Bronchial epithelial cell (primary cell): ENCODE data around the gene AGER. TPM values are rescaled to one million over a fixed set of nuclear protein-coding genes. Genes with fewer than 3 reads are reported as not detected.
A peak's percentile ranks its signal among the peaks of the same experiment; 100 is the strongest.

Source experiments
- DNase-seq: peaks from one replicate; pipeline ENCODE4 v3.0.0-alpha.2; 2010; ENCODE audit warnings: low read depth
- FAIRE-seq: peaks from 2 replicates; lab custom pipeline; 2011; peaks lifted over from hg19 to GRCh38; lab: Jason Lieb, UNC
- H3K27me3 ChIP-seq: 2 replicates; pipeline ENCODE4 v1.5.1; 2011; ENCODE audit warnings: low read length; ENCODE audit not compliant: control insufficient read depth, insufficient read depth
- H3K36me3 ChIP-seq: 2 replicates; pipeline ENCODE4 v1.5.1; 2011; ENCODE audit warnings: low read length; ENCODE audit not compliant: control insufficient read depth, insufficient read depth
- H3K4me3 ChIP-seq: 2 replicates; pipeline ENCODE4 v1.5.1; 2011; ENCODE audit warnings: mild to moderate bottlenecking, low read depth, low read length, control low read depth
- CTCF ChIP-seq: IDR thresholded peaks from 2 replicates; pipeline ENCODE4 v1.5.1; 2011; ENCODE audit warnings: mild to moderate bottlenecking, moderate library complexity, low read length, control low read depth, inconsistent platforms; ENCODE audit not compliant: insufficient read depth, severe bottlenecking
- total RNA-seq: library from RNA; depleted of rRNA; stranded (reverse); fragments of >200 nt; gene quantifications from 2 replicates; pipeline ENCODE4 v1.2.1, GENCODE V29; 2014

AGER gene
- total RNA-seq, 1 donor from 2014 or later, result 0.26 TPM

- H3K36me3 ChIP-seq, result peaks cover 16% of the 10 kb centered on the region
- DNase-seq (no peak), FAIRE-seq (no peak)
- H3K27me3 ChIP-seq, result no peaks in the 10 kb centered on the region
- H3K4me3 ChIP-seq, result no peak overlapping the region
- no peak for TF ChIP-seq CTCF
These were observed 2.0 kb downstream of the AGER start for GRCh38 chr6:32181915-32182529.

- no peak for FAIRE-seq
- Histone ChIP-seq H3K4me3 (no peak overlapping the region), H3K27me3 (no peaks in the 10 kb centered on the region), H3K36me3 (peaks cover 14% of the 10 kb centered on the region)
- no peak for TF ChIP-seq CTCF
- DNase-seq, result no peak
These were observed 2.8 kb downstream of the AGER start for GRCh38 chr6:32181148-32181702.

- Histone ChIP-seq H3K36me3 (peaks cover 14% of the 10 kb centered on the region), H3K4me3 (no peak overlapping the region), H3K27me3 (no peaks in the 10 kb centered on the region)
- DNase-seq (no peak), FAIRE-seq (no peak)
- no peak for TF ChIP-seq CTCF
These were observed 4.2 kb downstream of the AGER start for GRCh38 chr6:32179766-32180405.

- FAIRE-seq, result no peak
These were observed 5.3 kb downstream of the AGER start for GRCh38 chr6:32178547-32179440.

More at GRCh38 chr6:32178547-32179440, 5.3 kb downstream of the AGER start:
- DNase-seq, result peak; percentile 19
- H3K27me3 ChIP-seq, result no peaks in the 10 kb centered on the region
- H3K36me3 ChIP-seq, result peaks cover 14% of the 10 kb centered on the region
- H3K4me3 ChIP-seq, result peak overlapping the region; percentile 73
- TF ChIP-seq CTCF, result no peak
